Measurements from ENCODE around the gene SCARB1. TPM values are rescaled to one million over a fixed set of nuclear protein-coding genes. Genes with fewer than 3 reads are reported as not detected.
A peak's percentile ranks its signal among the peaks of the same experiment; 100 is the strongest.

Gene SCARB1
- total RNA-seq, 4 donors from 2014 or later: 33.7 to 252 (median 43.6) TPM

- H3K4me1 ChIP-seq: peaks cover 5 to 36% (median 26%) of the 10 kb centered on the region in 4 donors
- in situ Hi-C loops (cut with MboI; ENCODE audit: low pct_ligation_motif_present in 1 of 4, low pct_unique_long_range_greater_than_20kb in 1 of 4, low sequenced_read_pairs in 3 of 4): loop anchor here (10.0 to 25.0 kb wide), 9 partner anchors 180 to 732 kb away; partner anchors contain the start of gene NCOR2 (in 2 of the 4)
- TF ChIP-seq CTCF (IDR thresholded peaks at IDR 0.05) (peak; percentile 97 to 100 (median 100)), POLR2AphosphoS5 (IDR thresholded peaks at IDR 0.05) (peak in 1 of 3 donors; percentile 25), POLR2A (IDR thresholded peaks at IDR 0.05) (no peak), EP300 (IDR thresholded peaks at IDR 0.05; ENCODE audit: low read depth) (no peak)
- H3K9me3 ChIP-seq: peaks cover 4 to 5% of the 10 kb centered on the region in 2 donors
- DNase-seq: peak; percentile 83
- H3K4me3 ChIP-seq: no peak overlapping the region
- intact Hi-C loops (cut with DNase I; ENCODE audit: low total_unique reads): loop anchor here (10.0 kb wide), 1 partner anchor 412 kb away; no protein-coding TSS in a partner anchor
- peak overlapping the region; percentile 80 to 83 (median 82) for H3K27ac ChIP-seq
- 26 to 60% methylated on average over 2 to 17 of the region's 21 CpGs for WGBS, 2 donors (ENCODE audit: low coverage in 1 of 2)
- H3K27me3 ChIP-seq: no peaks in the 10 kb centered on the region
- H3K36me3 ChIP-seq: no peaks in the 10 kb centered on the region
Measured at GRCh38 chr12:124767066-124767821, 96.4 kb downstream of the SCARB1 start.

- intact Hi-C loops (cut with DNase I; ENCODE audit: low total_unique reads) (loop anchor here (10.0 kb wide), 1 partner anchor 412 kb away; no protein-coding TSS in a partner anchor), in situ Hi-C loops (cut with MboI; ENCODE audit: low pct_ligation_motif_present in 1 of 4, low pct_unique_long_range_greater_than_20kb in 1 of 4, low sequenced_read_pairs in 3 of 4) (loop anchor here (10.0 to 25.0 kb wide), 9 partner anchors 179 to 732 kb away; partner anchors contain the start of gene NCOR2 (in 2 of the 4))
- peaks cover 5 to 40% (median 23%) of the 10 kb centered on the region in 4 donors for H3K4me1 ChIP-seq
- H3K9me3 ChIP-seq: peaks cover 4 to 5% of the 10 kb centered on the region in 2 donors
- no peaks in the 10 kb centered on the region for H3K27me3 ChIP-seq
- TF ChIP-seq POLR2A (IDR thresholded peaks at IDR 0.05) (no peak), CTCF (IDR thresholded peaks at IDR 0.05) (no peak), POLR2AphosphoS5 (IDR thresholded peaks at IDR 0.05) (no peak), EP300 (IDR thresholded peaks at IDR 0.05; ENCODE audit: low read depth) (no peak)
- peak overlapping the region; percentile 80 to 83 (median 82) for H3K27ac ChIP-seq
- no peaks in the 10 kb centered on the region for H3K36me3 ChIP-seq
- no peak for DNase-seq
- H3K4me3 ChIP-seq: no peak overlapping the region
Measured at GRCh38 chr12:124766727-124767065, 97.0 kb downstream of the SCARB1 start.

GRCh38 chr12:124765581-124766489 lies 97.8 kb downstream of the SCARB1 start:
- no peak for DNase-seq
- Histone ChIP-seq H3K4me3 (no peak overlapping the region), H3K27ac (peak overlapping the region; percentile 80 to 83 (median 82)), H3K36me3 (no peaks in the 10 kb centered on the region), H3K9me3 (peaks cover 4 to 5% of the 10 kb centered on the region in 2 donors), H3K27me3 (no peaks in the 10 kb centered on the region), H3K4me1 (peaks cover 5 to 33% (median 22%) of the 10 kb centered on the region in 4 donors)
- WGBS, 2 donors (ENCODE audit: low coverage in 1 of 2): 67 to 77% methylated on average over 1 to 9 of the region's 9 CpGs
- in situ Hi-C loops (cut with MboI; ENCODE audit: low pct_ligation_motif_present in 1 of 4, low pct_unique_long_range_greater_than_20kb in 1 of 4, low sequenced_read_pairs in 3 of 4): loop anchor here (10.0 to 25.0 kb wide), 9 partner anchors 179 to 731 kb away; partner anchors contain the start of gene NCOR2 (in 2 of the 4)
- no peak for TF ChIP-seq POLR2AphosphoS5 (IDR thresholded peaks at IDR 0.05)
- TF ChIP-seq POLR2A (IDR thresholded peaks at IDR 0.05): no peak
- no peak for TF ChIP-seq CTCF (IDR thresholded peaks at IDR 0.05)
- no peak for TF ChIP-seq EP300 (IDR thresholded peaks at IDR 0.05; ENCODE audit: low read depth)
- intact Hi-C loops (cut with DNase I; ENCODE audit: low total_unique reads): loop anchor here (10.0 kb wide), 1 partner anchor 411 kb away; no protein-coding TSS in a partner anchor
